Lung (tissue), 12 donors: Measurements from ENCODE around the gene INPP4B. TPM values are rescaled to one million over a fixed set of nuclear protein-coding genes. Genes with fewer than 3 reads are reported as not detected.

ENCODE experiments used
- ATAC-seq: fragments of 200-7000 bp; cut with Tn5 transposase; one replicate; pipeline ENCODE4 v1.9.1; 2020; ENCODE audit warnings: moderate number of reproducible peaks; ENCODE audit not compliant: insufficient read depth, low FRiP score
- DNase-seq, 3 donors: peaks; one replicate each; pipeline ENCODE4 v3.0.0-alpha.2; 2013 to 2017
- H3K27ac ChIP-seq, 2 donors: one replicate each; pipeline ENCODE4 v1.5.1; 2013; ENCODE audit warnings: mild to moderate bottlenecking in 2 of 2, moderate library complexity in 2 of 2, control low read depth in 1 of 2, inconsistent platforms in 1 of 2, low read depth in 1 of 2, low read length in 1 of 2
- H3K27me3 ChIP-seq, 3 donors: one replicate each; pipeline ENCODE4 v1.5.1; 2013; ENCODE audit warnings: low read length in 2 of 3; ENCODE audit not compliant: control insufficient read depth in 3 of 3, insufficient read depth in 3 of 3
- H3K36me3 ChIP-seq, 4 donors: one replicate each; pipeline ENCODE4 v1.5.1; 2013; ENCODE audit warnings: low read length in 4 of 4, mild to moderate bottlenecking in 1 of 4, moderate library complexity in 1 of 4; ENCODE audit not compliant: control insufficient read depth in 4 of 4, insufficient read depth in 4 of 4
- H3K4me1 ChIP-seq, 5 donors: one replicate each; pipeline ENCODE4 v1.5.1; 2013; ENCODE audit warnings: low read length in 5 of 5, mild to moderate bottlenecking in 2 of 5, moderate library complexity in 1 of 5; ENCODE audit not compliant: control insufficient read depth in 5 of 5, insufficient read depth in 5 of 5
- H3K4me3 ChIP-seq: one replicate; pipeline ENCODE4 v1.5.1; 2013; ENCODE audit warnings: mild to moderate bottlenecking, control low read depth, moderate library complexity
- H3K9ac ChIP-seq, 2 donors: one replicate each; pipeline ENCODE4 v1.5.1; 2013; ENCODE audit warnings: low read length in 2 of 2, control low read depth in 1 of 2; ENCODE audit not compliant: insufficient read depth in 1 of 2
- H3K9me3 ChIP-seq, 4 donors: one replicate each; pipeline ENCODE4 v1.5.1; 2013; ENCODE audit warnings: low read length in 3 of 4, mild to moderate bottlenecking in 1 of 4, moderate library complexity in 1 of 4; ENCODE audit not compliant: control insufficient read depth in 4 of 4, insufficient read depth in 3 of 4
- WGBS, 2 donors: extraction: QIAGEN DNeasy Blood & Tissue Kit; methylation state at CpG; one replicate each; pipeline ENCODE4 v1.1.7; 2013; 5-methylcytosine and 5-hydroxymethylcytosine counted together
- polyA plus RNA-seq, 2 donors: library from polyadenylated mRNA; stranded (reverse); fragments of 200-250 nt; gene quantifications; one replicate each; pipeline ENCODE4 v1.2.1, GENCODE V29; 2013
- total RNA-seq, 2 donors: library from RNA; depleted of rRNA in 1 of 2; stranded (reverse); fragments of >200 nt in 1 of 2; gene quantifications; one replicate each; pipeline ENCODE4 v1.2.1, GENCODE V29; 2014 to 2021
- TF ChIP-seq, protein P1 (sequence below): IDR thresholded peaks from 2 replicates; pipeline ENCODE4 v1.5.1; 2012; ENCODE audit warnings: mild to moderate bottlenecking; ENCODE audit errors: control extremely low read depth, extremely low read depth
- donor health status: control.
- donor health status: control.
- donor health status: Bipolar disorder and iron deficiency.
- donor health status: healthy.
- donor health status: DM: yes; HTN: yes; CAD: no.

The INPP4B gene
- total and polyA plus RNA-seq, 4 donors: 2.4 to 32.6 (median 5.6) TPM

DNA sequence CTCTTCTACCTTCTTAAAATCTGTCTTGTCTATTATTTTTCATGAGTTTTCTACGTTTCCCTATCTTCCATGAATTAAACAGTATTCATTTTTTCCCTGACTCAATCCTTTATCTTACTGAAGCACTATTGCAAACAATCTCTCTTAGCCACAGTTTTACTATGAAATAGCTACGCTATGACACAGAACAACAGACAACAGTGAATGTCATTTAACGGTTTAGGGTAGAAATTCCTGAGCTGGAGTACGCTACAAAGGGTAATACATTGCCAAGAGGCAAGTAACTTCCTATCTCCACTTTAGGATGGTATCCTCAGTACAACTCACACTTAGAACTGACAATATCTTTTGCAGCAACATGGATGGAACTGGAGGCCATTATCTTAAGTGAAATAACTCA lies 552.6 kb downstream of the INPP4B start:
- H3K4me1 ChIP-seq: peaks cover 0 to 7% (median 0%) of the 10 kb centered on the region in 5 donors
- DNase-seq (no peak), ATAC-seq (no peak)
- WGBS, 2 donors: 90 to 92% methylated on average over 4 of the region's 4 CpGs
- no peak overlapping the region for H3K9ac ChIP-seq
- no peak overlapping the region for H3K4me3 ChIP-seq
- TF ChIP-seq, protein P1, sequence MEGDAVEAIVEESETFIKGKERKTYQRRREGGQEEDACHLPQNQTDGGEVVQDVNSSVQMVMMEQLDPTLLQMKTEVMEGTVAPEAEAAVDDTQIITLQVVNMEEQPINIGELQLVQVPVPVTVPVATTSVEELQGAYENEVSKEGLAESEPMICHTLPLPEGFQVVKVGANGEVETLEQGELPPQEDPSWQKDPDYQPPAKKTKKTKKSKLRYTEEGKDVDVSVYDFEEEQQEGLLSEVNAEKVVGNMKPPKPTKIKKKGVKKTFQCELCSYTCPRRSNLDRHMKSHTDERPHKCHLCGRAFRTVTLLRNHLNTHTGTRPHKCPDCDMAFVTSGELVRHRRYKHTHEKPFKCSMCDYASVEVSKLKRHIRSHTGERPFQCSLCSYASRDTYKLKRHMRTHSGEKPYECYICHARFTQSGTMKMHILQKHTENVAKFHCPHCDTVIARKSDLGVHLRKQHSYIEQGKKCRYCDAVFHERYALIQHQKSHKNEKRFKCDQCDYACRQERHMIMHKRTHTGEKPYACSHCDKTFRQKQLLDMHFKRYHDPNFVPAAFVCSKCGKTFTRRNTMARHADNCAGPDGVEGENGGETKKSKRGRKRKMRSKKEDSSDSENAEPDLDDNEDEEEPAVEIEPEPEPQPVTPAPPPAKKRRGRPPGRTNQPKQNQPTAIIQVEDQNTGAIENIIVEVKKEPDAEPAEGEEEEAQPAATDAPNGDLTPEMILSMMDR: no peak
- no peak overlapping the region for H3K27ac ChIP-seq
- peaks cover 0 to 1% (median 0%) of the 10 kb centered on the region in 4 donors for H3K9me3 ChIP-seq
- no peaks in the 10 kb centered on the region for H3K27me3 ChIP-seq
- no peaks in the 10 kb centered on the region for H3K36me3 ChIP-seq

DNA sequence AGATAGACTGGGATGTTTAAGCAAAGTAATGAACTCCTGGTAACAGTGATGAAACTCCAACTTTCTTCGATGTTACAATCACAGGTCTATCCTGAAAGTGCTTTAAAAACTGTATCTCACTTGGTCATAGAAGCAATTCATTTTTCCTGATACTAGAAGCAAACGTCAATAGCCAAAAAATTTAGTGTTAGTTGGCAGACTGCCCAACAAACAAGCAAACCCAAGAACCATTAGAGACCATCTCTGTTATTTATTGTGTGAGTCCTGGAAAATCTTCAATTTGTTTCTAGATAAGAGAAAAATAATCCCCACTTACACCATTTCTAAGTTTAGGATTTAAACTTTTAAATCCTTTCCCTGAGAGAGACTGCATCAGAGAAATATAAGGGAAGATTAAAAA lies 553.9 kb downstream of the INPP4B start:
- ATAC-seq (no peak), DNase-seq (peak in 2 of 3 donors; percentile 61 to 70)
- WGBS, 2 donors: 50 to 53% methylated on average over 2 of the region's 2 CpGs
- H3K9me3 ChIP-seq: peaks cover 0 to 1% (median 0%) of the 10 kb centered on the region in 4 donors
- no peak overlapping the region for H3K4me3 ChIP-seq
- TF ChIP-seq, protein P1: no peak
- H3K36me3 ChIP-seq: no peaks in the 10 kb centered on the region
- H3K27me3 ChIP-seq: no peaks in the 10 kb centered on the region
- no peak overlapping the region for H3K9ac ChIP-seq
- H3K4me1 ChIP-seq: peaks cover 0 to 7% (median 0%) of the 10 kb centered on the region in 5 donors
- no peak overlapping the region for H3K27ac ChIP-seq

DNA sequence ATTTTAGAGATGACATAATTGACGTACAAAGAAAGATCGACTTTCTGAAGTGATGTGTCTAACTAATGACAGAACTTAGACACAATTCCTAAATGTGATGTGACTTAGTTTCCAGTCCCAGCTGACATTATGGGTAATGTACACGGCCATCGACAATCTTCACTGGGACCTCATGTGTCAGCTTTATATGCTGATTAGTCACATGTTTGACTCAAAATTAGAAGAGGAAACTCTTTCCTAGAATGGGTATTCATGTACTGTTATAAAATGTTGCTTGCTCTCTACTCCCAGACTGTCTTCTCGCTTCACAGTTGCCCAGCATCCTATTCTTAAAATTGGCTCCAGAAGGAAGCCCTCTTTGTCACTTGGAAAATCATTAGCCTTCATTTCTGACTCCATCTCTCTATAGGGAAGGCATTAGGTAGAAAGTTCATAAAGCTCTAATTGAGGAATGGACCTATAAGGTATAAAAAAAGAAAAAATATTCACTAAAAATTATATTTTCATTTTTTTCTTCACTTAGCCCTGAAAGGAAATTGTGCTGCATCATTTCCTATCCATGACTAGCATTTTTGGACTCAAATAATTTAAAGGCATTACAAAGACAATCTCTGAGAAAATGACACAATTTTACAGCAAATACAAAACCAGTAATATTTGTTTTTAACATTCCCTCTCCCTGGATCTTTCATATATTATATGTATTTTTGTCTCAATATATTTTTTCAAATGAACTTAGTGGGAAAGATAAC lies 554.6 kb downstream of the INPP4B start:
- 73% methylated on average over 5 of the region's 5 CpGs for WGBS, 2 donors
- Histone ChIP-seq H3K9me3 (peaks cover 0 to 1% (median 0%) of the 10 kb centered on the region in 4 donors), H3K4me3 (no peak overlapping the region), H3K36me3 (no peaks in the 10 kb centered on the region), H3K27ac (no peak overlapping the region), H3K27me3 (no peaks in the 10 kb centered on the region), H3K9ac (no peak overlapping the region), H3K4me1 (peaks cover 0 to 7% (median 0%) of the 10 kb centered on the region in 5 donors)
- TF ChIP-seq, protein P1: no peak
- ATAC-seq: no peak
- no peak for DNase-seq
